ENCODE data around the gene FCN3. TPM values are rescaled to one million over a fixed set of nuclear protein-coding genes. Genes with fewer than 3 reads are reported as not detected.

The FCN3 gene
- total and polyA plus RNA-seq, 9 of the 15 experiments (the other 6 are each of a cell fraction or from before 2014, with no cell fraction given) = 0.49 TPM; not detected in 8

DNA sequence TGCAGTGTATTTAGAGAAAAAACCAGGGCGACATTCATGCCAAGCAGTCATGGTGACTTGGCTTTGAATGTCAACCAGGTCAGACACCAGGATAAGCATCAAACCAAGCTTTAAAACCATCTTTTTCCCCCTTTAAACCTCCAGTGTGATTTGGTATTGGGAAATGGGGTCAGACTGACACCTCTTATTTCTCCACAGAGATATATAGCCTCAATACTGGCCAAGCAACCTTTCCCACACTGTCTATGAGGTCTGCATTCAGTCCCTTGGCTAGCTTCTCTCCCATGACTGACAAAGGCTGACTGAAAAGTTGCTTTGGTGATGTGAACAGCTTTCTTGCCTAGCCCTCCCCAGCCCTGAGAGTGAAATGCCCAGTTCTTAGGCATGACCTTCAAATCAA, 39.5 kb upstream of the FCN3 start:
- Histone ChIP-seq H3K9me3 (replicated peaks; ENCODE audit: control insufficient read depth, insufficient read depth, low read depth, low read length) (no peaks in the 10 kb centered on the region), H3K27me3 (ENCODE audit: control insufficient read depth in 2 of 2, insufficient read depth in 2 of 2, low read length in 2 of 2) (no peaks in the 10 kb centered on the region), H3K36me3 (ENCODE audit: control insufficient read depth, insufficient read depth, low read length) (peaks cover 96% of the 10 kb centered on the region), H3K27ac (ENCODE audit: extremely low read depth, low read depth, low read length) (no peak overlapping the region), H3K79me2 (ENCODE audit: control insufficient read depth, insufficient read depth, low read length) (peaks cover 4% of the 10 kb centered on the region; the same call in 1 of the 3 replicates), H4K20me1 (replicated peaks; ENCODE audit: control insufficient read depth, insufficient read depth, low read length) (no peaks in the 10 kb centered on the region), H3K4me2 (ENCODE audit: insufficient read depth, low read length) (no peak overlapping the region), H3K4me3 (no peak overlapping the region), H3K4me1 (replicated peaks in 1 of 2; ENCODE audit: control insufficient read depth in 2 of 2, insufficient read depth in 2 of 2, low read length in 2 of 2) (no peaks in the 10 kb centered on the region; a peak in 1 of 5 replicates), H3K9ac (ENCODE audit: insufficient read depth in 1 of 2, low read depth in 2 of 2, low read length in 2 of 2) (no peak overlapping the region), H2AFZ (ENCODE audit: low read depth, low read length) (no peak overlapping the region), H3K9me1 (ENCODE audit: control insufficient read depth, insufficient read depth, low read length) (peaks cover 3% of the 10 kb centered on the region)
- in situ Hi-C loops (cut with MboI) (no loop called here), intact Hi-C loops (cut with micrococcal nuclease) (no loop called here)
- ATAC-seq = no peak
- 92% methylated on average over 1 of the region's 1 CpG for WGBS (ENCODE audit: insufficient coverage, low coverage, missing lambda C conversion rate)
- TF ChIP-seq POLR2AphosphoS5 (IDR thresholded peaks at IDR 0.05; ENCODE audit: control insufficient read depth, insufficient read depth, low read depth, low read length) = 0 out of 2 replicates have a peak, but pooled peaks have one; percentile 19
- TF ChIP-seq ARID2 (IDR thresholded peaks at IDR 0.05) = no peak
- no peak for DNase-seq (ENCODE audit: extremely low read depth in 1 of 4, low spot score in 3 of 4)
- BruUV-seq (replicated peaks) = no TSS peak
- ChIA-PET POLR2A (interaction anchor here (1.0 to 3.5 kb wide), 3 partner anchors 9 to 16 kb away, joined by 4 to 17 read pairs (median 11); no protein-coding TSS in a partner anchor), CTCF (ENCODE audit: low intra/inter-chr PET ratio) (no interaction called here)
- FAIRE-seq = no peak

DNA sequence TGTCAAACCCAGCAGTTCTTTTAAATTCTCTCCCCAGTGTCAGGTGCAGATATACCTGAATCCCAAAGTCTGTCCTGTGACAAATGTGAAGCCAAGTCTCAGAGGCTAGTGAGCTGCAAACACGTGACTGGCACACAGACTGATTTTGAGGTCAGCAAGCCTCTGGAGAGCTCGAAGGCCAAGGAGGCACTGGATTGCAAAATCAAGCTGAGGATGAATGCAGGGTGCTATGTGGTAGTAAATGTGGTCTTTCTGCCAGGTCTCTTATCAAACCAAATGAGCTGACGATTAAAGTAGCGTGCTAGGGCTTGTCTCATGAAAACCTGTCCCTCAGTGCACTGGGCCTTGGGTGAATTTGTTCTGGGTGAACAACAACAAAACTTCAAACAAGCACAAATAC, 38.4 kb upstream of the FCN3 start:
- peaks cover 94% of the 10 kb centered on the region for H3K36me3 ChIP-seq (ENCODE audit: control insufficient read depth, insufficient read depth, low read length)
- no peak overlapping the region for H2AFZ ChIP-seq (ENCODE audit: low read depth, low read length)
- no peak overlapping the region for H3K27ac ChIP-seq (ENCODE audit: extremely low read depth, low read depth, low read length)
- FAIRE-seq (no peak), ATAC-seq (no peak), DNase-seq (ENCODE audit: extremely low read depth in 1 of 4, low spot score in 3 of 4) (no peak)
- CTCF ChIA-PET (ENCODE audit: low intra/inter-chr PET ratio) = interaction anchor here (0.6 kb wide), 1 partner anchor 191 kb away, joined by 7 read pairs; no protein-coding TSS in a partner anchor
- no peak overlapping the region for H3K4me2 ChIP-seq (ENCODE audit: insufficient read depth, low read length)
- H3K4me1 ChIP-seq (replicated peaks in 1 of 2; ENCODE audit: control insufficient read depth in 2 of 2, insufficient read depth in 2 of 2, low read length in 2 of 2) = no peaks in the 10 kb centered on the region
- 95% methylated on average over 4 of the region's 4 CpGs for WGBS (ENCODE audit: insufficient coverage, low coverage, missing lambda C conversion rate)
- in situ Hi-C loops (cut with MboI) = no loop called here
- BruUV-seq (replicated peaks) = no TSS peak
- no peaks in the 10 kb centered on the region for H3K79me2 ChIP-seq (ENCODE audit: control insufficient read depth, insufficient read depth, low read length)
- H3K9me1 ChIP-seq (ENCODE audit: control insufficient read depth, insufficient read depth, low read length) = peaks cover 3% of the 10 kb centered on the region
- no peak overlapping the region for H3K4me3 ChIP-seq
- H3K27me3 ChIP-seq (ENCODE audit: control insufficient read depth in 2 of 2, insufficient read depth in 2 of 2, low read length in 2 of 2) = no peaks in the 10 kb centered on the region
- intact Hi-C loops (cut with micrococcal nuclease) = no loop called here
- H3K9me3 ChIP-seq (replicated peaks; ENCODE audit: control insufficient read depth, insufficient read depth, low read depth, low read length) = no peaks in the 10 kb centered on the region
- H4K20me1 ChIP-seq (replicated peaks; ENCODE audit: control insufficient read depth, insufficient read depth, low read length) = no peaks in the 10 kb centered on the region
- POLR2A ChIA-PET = interaction anchor here (0.5 to 3.5 kb wide), 5 partner anchors 8 to 1230 kb away, joined by 3 to 17 read pairs (median 4); partner anchors contain the start of gene TAF12
- no peak overlapping the region; a peak in 1 of 4 replicates for H3K9ac ChIP-seq (ENCODE audit: insufficient read depth in 1 of 2, low read depth in 2 of 2, low read length in 2 of 2)
- TF ChIP-seq HNRNPLL (IDR thresholded peaks at IDR 0.05; ENCODE audit: low read depth, low read length, poor library complexity, severe bottlenecking) (no peak), BMI1 (IDR thresholded peaks at IDR 0.05; ENCODE audit: low read length) (no peak), BRCA1 (IDR thresholded peaks at IDR 0.05) (no peak), BRCA1 (CRISPR knock-in tag; IDR thresholded peaks at IDR 0.05) (0 out of 2 replicates have a peak, but pooled peaks have one; percentile 26)
